GM18498 (cell line): Measurements from ENCODE around the gene CCDC71L.

Experiments
- ATAC-seq: cut with Tn5 transposase; IDR thresholded peaks from one replicate; pipeline ENCODE4 v1.9.1; 2021; ENCODE audit warnings: mild to moderate bottlenecking, moderate library complexity; ENCODE audit not compliant: unreplicated experiment

CCDC71L gene

GRCh38 chr7:106659166-106659962 is 1.6 kb downstream of the CCDC71L start:
- no peak for ATAC-seq

GRCh38 chr7:106658316-106659165 is 2.4 kb downstream of the CCDC71L start:
- no peak for ATAC-seq

- no peak for ATAC-seq
Observed at GRCh38 chr7:106657085-106657991, 3.6 kb downstream of the CCDC71L start.

- ATAC-seq: no peak
Observed at GRCh38 chr7:106655703-106656498, 5.1 kb downstream of the CCDC71L start.

GRCh38 chr7:106653488-106653887 is 7.5 kb downstream of the CCDC71L start:
- no peak for ATAC-seq

GRCh38 chr7:106652909-106653308 is 8.0 kb downstream of the CCDC71L start:
- no peak for ATAC-seq

GRCh38 chr7:106652092-106652491 is 8.9 kb downstream of the CCDC71L start:
- no peak for ATAC-seq

- no peak for ATAC-seq
Observed at GRCh38 chr7:106646256-106646655, 14.7 kb downstream of the CCDC71L start.

- no peak for ATAC-seq
Observed at GRCh38 chr7:106644999-106645398, 16.0 kb downstream of the CCDC71L start.

GRCh38 chr7:106643216-106644000 is 17.6 kb downstream of the CCDC71L start:
- no peak for ATAC-seq

- no peak for ATAC-seq
Observed at GRCh38 chr7:106641416-106641815, 19.5 kb downstream of the CCDC71L start.

GRCh38 chr7:106640368-106641141 is 20.4 kb downstream of the CCDC71L start:
- ATAC-seq: no peak

- no peak for ATAC-seq
Observed at GRCh38 chr7:106639476-106640334, 21.3 kb downstream of the CCDC71L start.

- ATAC-seq: no peak
Observed at GRCh38 chr7:106635411-106635810, 25.5 kb downstream of the CCDC71L start.

GRCh38 chr7:106634958-106635357 is 26.0 kb downstream of the CCDC71L start:
- ATAC-seq: no peak

GRCh38 chr7:106630648-106631047 is 30.3 kb downstream of the CCDC71L start:
- no peak for ATAC-seq

- no peak for ATAC-seq
Observed at GRCh38 chr7:106629516-106629915, 31.4 kb downstream of the CCDC71L start.
